ENCODE measurements around the gene KMT2C.

The KMT2C gene

DNA sequence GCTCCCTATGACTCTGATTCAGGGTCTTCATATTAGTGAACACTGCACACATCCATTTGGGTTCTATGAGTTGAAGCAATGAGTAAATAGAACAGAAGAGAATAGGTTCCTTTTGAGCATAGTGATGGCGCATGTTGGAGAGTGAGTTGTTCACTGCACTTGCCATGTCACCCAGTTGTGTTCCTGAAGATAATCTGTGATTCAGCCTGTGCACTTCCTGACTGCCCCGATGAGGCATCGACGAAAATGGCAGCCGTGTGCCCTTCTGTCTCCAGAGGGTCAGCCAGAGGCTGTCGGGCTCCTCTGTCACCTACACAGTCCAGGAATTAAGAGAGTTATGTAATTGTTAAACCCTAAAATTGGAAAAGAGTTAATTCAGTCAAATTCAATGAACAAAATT, 315.6 kb downstream of the KMT2C start:
- H2BK12ac ChIP-seq (ENCODE audit: low read length in 2 of 2), result no peak overlapping the region
- 91% methylated on average over 6 of the region's 6 CpGs for WGBS
- H3K9ac ChIP-seq (ENCODE audit: low read length), result no peak overlapping the region
- H3K4ac ChIP-seq (ENCODE audit: low read depth in 1 of 2, low read length in 2 of 2), result no peak overlapping the region
- H3K27me3 ChIP-seq (ENCODE audit: control insufficient read depth in 1 of 2, insufficient read depth in 1 of 2, low read length in 2 of 2), result no peaks in the 10 kb centered on the region
- no peak overlapping the region for H3K4me3 ChIP-seq (ENCODE audit: insufficient read depth in 1 of 2, low read depth in 1 of 2, low read length in 2 of 2)
- H2AFZ ChIP-seq (ENCODE audit: low read depth, low read length), result no peak overlapping the region
- no peaks in the 10 kb centered on the region for H3K4me1 ChIP-seq (ENCODE audit: control insufficient read depth, insufficient read depth, low read depth, low read length)
- DNase-seq, result no peak
- no peak overlapping the region for H3K14ac ChIP-seq (ENCODE audit: low read length in 2 of 2)
- H3K4me2 ChIP-seq (ENCODE audit: low read length, poor library complexity, severe bottlenecking), result no peak overlapping the region
- H3K23ac ChIP-seq (ENCODE audit: low read length in 2 of 2), result no peak overlapping the region
- peaks cover 14% of the 10 kb centered on the region for H3K79me1 ChIP-seq (replicated peaks; ENCODE audit: low read length, poor library complexity, severe bottlenecking)
- no peak overlapping the region for H4K8ac ChIP-seq (ENCODE audit: low read length)
- no peak overlapping the region for H2BK5ac ChIP-seq (ENCODE audit: low read depth, low read length, poor library complexity, severe bottlenecking)
- peaks cover 21% of the 10 kb centered on the region for H3K9me3 ChIP-seq (ENCODE audit: control insufficient read depth, low read length)
- H2BK15ac ChIP-seq (ENCODE audit: low read depth, poor library complexity, severe bottlenecking), result no peak overlapping the region
- H4K91ac ChIP-seq (ENCODE audit: low read length), result no peak overlapping the region
- no peak overlapping the region for H3K27ac ChIP-seq (ENCODE audit: low read length, poor library complexity, severe bottlenecking)
- H2BK120ac ChIP-seq (ENCODE audit: low read depth, low read length), result no peak overlapping the region
- H3K18ac ChIP-seq (ENCODE audit: low read depth in 1 of 2, low read length in 2 of 2), result no peak overlapping the region
- H3K36me3 ChIP-seq (ENCODE audit: control insufficient read depth in 1 of 2, insufficient read depth in 2 of 2, low read depth in 1 of 2, low read length in 2 of 2), result peaks cover 42 to 97% of the 10 kb centered on the region in 2 experiments
- H2AK5ac ChIP-seq (ENCODE audit: low read length, severe bottlenecking), result no peak overlapping the region

DNA sequence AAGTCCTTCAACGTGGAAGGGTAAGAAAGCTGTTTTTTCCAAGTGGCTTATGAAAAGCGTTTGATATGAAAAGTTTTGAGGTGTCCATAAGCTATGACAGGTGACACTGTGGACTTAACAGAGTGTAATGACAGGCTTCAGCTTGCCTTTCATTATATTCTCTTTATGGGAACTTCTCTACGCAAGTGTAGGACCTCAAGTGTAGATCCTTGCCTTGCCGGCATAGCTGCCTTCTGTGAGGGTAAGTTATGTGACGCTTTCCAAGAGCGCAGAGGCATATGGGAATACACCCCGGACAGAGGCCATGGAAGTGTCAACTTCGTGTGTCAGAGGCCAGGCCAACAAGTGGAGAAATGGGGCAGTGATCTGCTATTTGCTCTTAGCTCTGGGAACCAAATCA, 318.4 kb downstream of the KMT2C start:
- Histone ChIP-seq H2AFZ (ENCODE audit: low read depth, low read length) (no peak overlapping the region), H3K4ac (ENCODE audit: low read depth in 1 of 2, low read length in 2 of 2) (no peak overlapping the region), H3K4me2 (ENCODE audit: low read length, poor library complexity, severe bottlenecking) (no peak overlapping the region), H3K9ac (ENCODE audit: low read length) (no peak overlapping the region), H2BK12ac (ENCODE audit: low read length in 2 of 2) (no peak overlapping the region), H3K14ac (ENCODE audit: low read length in 2 of 2) (no peak overlapping the region), H3K18ac (ENCODE audit: low read depth in 1 of 2, low read length in 2 of 2) (no peak overlapping the region), H3K27ac (ENCODE audit: low read length, poor library complexity, severe bottlenecking) (no peak overlapping the region), H2BK15ac (ENCODE audit: low read depth, poor library complexity, severe bottlenecking) (no peak overlapping the region), H3K4me3 (ENCODE audit: insufficient read depth in 1 of 2, low read depth in 1 of 2, low read length in 2 of 2) (no peak overlapping the region), H4K91ac (ENCODE audit: low read length) (no peak overlapping the region), H3K4me1 (ENCODE audit: control insufficient read depth, insufficient read depth, low read depth, low read length) (no peaks in the 10 kb centered on the region), H3K23ac (ENCODE audit: low read length in 2 of 2) (no peak overlapping the region), H3K79me1 (replicated peaks; ENCODE audit: low read length, poor library complexity, severe bottlenecking) (peaks cover 11% of the 10 kb centered on the region), H4K8ac (ENCODE audit: low read length) (no peak overlapping the region), H3K27me3 (ENCODE audit: control insufficient read depth in 1 of 2, insufficient read depth in 1 of 2, low read length in 2 of 2) (no peaks in the 10 kb centered on the region), H3K9me3 (ENCODE audit: control insufficient read depth, low read length) (peaks cover under 1% of the 10 kb centered on the region), H3K36me3 (ENCODE audit: control insufficient read depth in 1 of 2, insufficient read depth in 2 of 2, low read depth in 1 of 2, low read length in 2 of 2) (peaks cover 49 to 91% of the 10 kb centered on the region in 2 experiments), H2BK5ac (ENCODE audit: low read depth, low read length, poor library complexity, severe bottlenecking) (no peak overlapping the region), H2AK5ac (ENCODE audit: low read length, severe bottlenecking) (no peak overlapping the region), H2BK120ac (ENCODE audit: low read depth, low read length) (no peak overlapping the region)
- no peak for DNase-seq
- 98% methylated on average over 8 of the region's 8 CpGs for WGBS

- H3K18ac ChIP-seq (ENCODE audit: low read depth in 1 of 2, low read length in 2 of 2), result no peak overlapping the region
- H3K27me3 ChIP-seq (ENCODE audit: control insufficient read depth in 1 of 2, insufficient read depth in 1 of 2, low read length in 2 of 2), result no peaks in the 10 kb centered on the region
- no peak overlapping the region for H2BK5ac ChIP-seq (ENCODE audit: low read depth, low read length, poor library complexity, severe bottlenecking)
- H2BK120ac ChIP-seq (ENCODE audit: low read depth, low read length), result no peak overlapping the region
- DNase-seq, result no peak
- H2BK15ac ChIP-seq (ENCODE audit: low read depth, poor library complexity, severe bottlenecking), result no peak overlapping the region
- H3K4me1 ChIP-seq (ENCODE audit: control insufficient read depth, insufficient read depth, low read depth, low read length), result no peaks in the 10 kb centered on the region
- H3K9me3 ChIP-seq (ENCODE audit: control insufficient read depth, low read length), result no peaks in the 10 kb centered on the region
- no peak overlapping the region for H3K27ac ChIP-seq (ENCODE audit: low read length, poor library complexity, severe bottlenecking)
- no peak overlapping the region for H2AK5ac ChIP-seq (ENCODE audit: low read length, severe bottlenecking)
- no peak overlapping the region for H4K91ac ChIP-seq (ENCODE audit: low read length)
- H2AFZ ChIP-seq (ENCODE audit: low read depth, low read length), result no peak overlapping the region
- no peak overlapping the region for H4K8ac ChIP-seq (ENCODE audit: low read length)
- peaks cover 34 to 79% of the 10 kb centered on the region in 2 experiments for H3K36me3 ChIP-seq (ENCODE audit: control insufficient read depth in 1 of 2, insufficient read depth in 2 of 2, low read depth in 1 of 2, low read length in 2 of 2)
- no peak overlapping the region for H3K14ac ChIP-seq (ENCODE audit: low read length in 2 of 2)
- no peak overlapping the region for H3K9ac ChIP-seq (ENCODE audit: low read length)
- H3K4me2 ChIP-seq (ENCODE audit: low read length, poor library complexity, severe bottlenecking), result no peak overlapping the region
- peaks cover 13% of the 10 kb centered on the region for H3K79me1 ChIP-seq (replicated peaks; ENCODE audit: low read length, poor library complexity, severe bottlenecking)
- no peak overlapping the region for H3K23ac ChIP-seq (ENCODE audit: low read length in 2 of 2)
- WGBS, result 98% methylated on average over 7 of the region's 9 CpGs
- no peak overlapping the region for H3K4ac ChIP-seq (ENCODE audit: low read depth in 1 of 2, low read length in 2 of 2)
- no peak overlapping the region for H2BK12ac ChIP-seq (ENCODE audit: low read length in 2 of 2)
- H3K4me3 ChIP-seq (ENCODE audit: insufficient read depth in 1 of 2, low read depth in 1 of 2, low read length in 2 of 2), result no peak overlapping the region
Observed at GRCh38 chr7:152115021-152115718, 320.6 kb downstream of the KMT2C start.

DNA sequence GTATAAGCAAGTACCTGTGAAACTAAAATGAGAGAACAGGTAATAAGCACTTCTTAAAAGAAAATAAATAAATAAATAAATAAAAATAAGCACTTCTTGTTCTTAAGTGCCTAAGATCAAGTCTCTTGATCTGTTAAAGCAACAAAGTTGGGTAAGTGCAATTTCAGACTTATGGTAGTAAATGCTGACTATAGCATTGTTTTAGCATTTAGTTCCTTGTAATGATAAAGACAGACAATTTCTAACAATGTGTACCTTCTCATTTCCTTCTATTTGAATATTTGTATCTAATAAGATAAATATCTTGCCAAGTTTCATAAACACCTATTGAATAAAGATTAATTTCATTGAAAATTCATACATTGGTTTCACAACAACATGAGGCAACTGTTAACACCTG, 323.0 kb downstream of the KMT2C start:
- H2BK15ac ChIP-seq (ENCODE audit: low read depth, poor library complexity, severe bottlenecking), result no peak overlapping the region
- peaks cover 14% of the 10 kb centered on the region for H3K79me1 ChIP-seq (replicated peaks; ENCODE audit: low read length, poor library complexity, severe bottlenecking)
- no peak overlapping the region for H2AFZ ChIP-seq (ENCODE audit: low read depth, low read length)
- peaks cover 22 to 77% of the 10 kb centered on the region in 2 experiments for H3K36me3 ChIP-seq (ENCODE audit: control insufficient read depth in 1 of 2, insufficient read depth in 2 of 2, low read depth in 1 of 2, low read length in 2 of 2)
- H2AK5ac ChIP-seq (ENCODE audit: low read length, severe bottlenecking), result no peak overlapping the region
- no peak overlapping the region for H3K4me3 ChIP-seq (ENCODE audit: insufficient read depth in 1 of 2, low read depth in 1 of 2, low read length in 2 of 2)
- H3K14ac ChIP-seq (ENCODE audit: low read length in 2 of 2), result no peak overlapping the region
- H4K91ac ChIP-seq (ENCODE audit: low read length), result no peak overlapping the region
- no peaks in the 10 kb centered on the region for H3K9me3 ChIP-seq (ENCODE audit: control insufficient read depth, low read length)
- H3K27ac ChIP-seq (ENCODE audit: low read length, poor library complexity, severe bottlenecking), result no peak overlapping the region
- no peak overlapping the region for H4K8ac ChIP-seq (ENCODE audit: low read length)
- H2BK5ac ChIP-seq (ENCODE audit: low read depth, low read length, poor library complexity, severe bottlenecking), result no peak overlapping the region
- no peak overlapping the region for H2BK12ac ChIP-seq (ENCODE audit: low read length in 2 of 2)
- H3K4ac ChIP-seq (ENCODE audit: low read depth in 1 of 2, low read length in 2 of 2), result no peak overlapping the region
- H3K27me3 ChIP-seq (ENCODE audit: control insufficient read depth in 1 of 2, insufficient read depth in 1 of 2, low read length in 2 of 2), result no peaks in the 10 kb centered on the region
- H3K4me2 ChIP-seq (ENCODE audit: low read length, poor library complexity, severe bottlenecking), result no peak overlapping the region
- H3K9ac ChIP-seq (ENCODE audit: low read length), result no peak overlapping the region
- no peak overlapping the region for H2BK120ac ChIP-seq (ENCODE audit: low read depth, low read length)
- no peak overlapping the region for H3K23ac ChIP-seq (ENCODE audit: low read length in 2 of 2)
- no peak overlapping the region for H3K18ac ChIP-seq (ENCODE audit: low read depth in 1 of 2, low read length in 2 of 2)
- no peaks in the 10 kb centered on the region for H3K4me1 ChIP-seq (ENCODE audit: control insufficient read depth, insufficient read depth, low read depth, low read length)
- DNase-seq, result no peak

Data from mesenchymal stem cell (in vitro differentiated cells and primary cell).